OCI-LY1 (cell line): ENCODE results near the gene AMHR2.

Source experiments
- H2AFZ ChIP-seq: fragments of 200-600 bp; sonication (generic), shearing (Covaris generic); 2 replicates; pipeline ENCODE4 v1.6.0; 2014; ENCODE audit warnings: antibody characterized with exemption, mild to moderate bottlenecking, low read length
- H3F3A ChIP-seq: fragments of 200-600 bp; sonication (generic), shearing (Covaris generic); 2 replicates; pipeline ENCODE4 v1.6.0; 2014; ENCODE audit warnings: mild to moderate bottlenecking, antibody characterized with exemption, low read length, moderate library complexity; ENCODE audit not compliant: insufficient read depth
- H3K27ac ChIP-seq: fragments of 200-600 bp; sonication (generic); 2 replicates; pipeline ENCODE4 v1.5.1; 2014; ENCODE audit warnings: low read length, mixed run types, mild to moderate bottlenecking, low read depth; ENCODE audit not compliant: poor library complexity, severe bottlenecking
- H3K27me3 ChIP-seq: fragments of 200-600 bp; sonication (generic); 2 replicates; pipeline ENCODE4 v1.6.0; 2014; ENCODE audit warnings: antibody characterized with exemption, mild to moderate bottlenecking, low read length, moderate library complexity; ENCODE audit not compliant: insufficient read depth
- H3K36me3 ChIP-seq: fragments of 200-600 bp; sonication (generic); 2 replicates; pipeline ENCODE4 v1.6.1; 2014; ENCODE audit warnings: mild to moderate bottlenecking, antibody characterized with exemption, low read length, moderate library complexity, mixed read lengths; ENCODE audit not compliant: insufficient read depth
- H3K4me1 ChIP-seq: fragments of 200-600 bp; sonication (generic); 2 replicates; pipeline ENCODE4 v1.5.1; 2014; ENCODE audit warnings: mild to moderate bottlenecking, low read length, moderate library complexity; ENCODE audit not compliant: insufficient read depth, severe bottlenecking
- H3K4me2 ChIP-seq: fragments of 200-600 bp; sonication (generic), shearing (Covaris generic); 2 replicates; pipeline ENCODE4 v1.6.1; 2014; ENCODE audit warnings: low read length
- H3K4me3 ChIP-seq: fragments of 200-600 bp; sonication (generic); 2 replicates; pipeline ENCODE4 v1.5.1; 2014; ENCODE audit warnings: low read length, low read depth, mild to moderate bottlenecking, mixed read lengths; ENCODE audit not compliant: poor library complexity, severe bottlenecking
- H3K79me2 ChIP-seq: fragments of 200-600 bp; shearing (Covaris generic); 2 replicates; pipeline ENCODE4 v1.6.1; 2016; ENCODE audit warnings: mixed run types, low read length, mixed read lengths; ENCODE audit not compliant: insufficient read depth
- H3K9ac ChIP-seq: fragments of 200-600 bp; sonication (generic), shearing (Covaris generic); 2 replicates; pipeline ENCODE4 v1.6.1; 2014; ENCODE audit warnings: mild to moderate bottlenecking, low read length, mixed read lengths
- H3K9me2 ChIP-seq: fragments of 200-600 bp; sonication (generic), shearing (Covaris generic); 2 replicates; pipeline ENCODE4 v1.6.1; 2014; ENCODE audit warnings: low read depth, mild to moderate bottlenecking, low read length, mixed read lengths
- H3K9me3 ChIP-seq: fragments of 200-600 bp; shearing (Covaris generic); 2 replicates; pipeline ENCODE4 v1.6.1; 2014; ENCODE audit warnings: low read length, mixed read lengths
- H4K20me1 ChIP-seq: fragments of 200-600 bp; sonication (generic), shearing (Covaris generic); 2 replicates; pipeline ENCODE4 v1.6.0; 2016; ENCODE audit warnings: mild to moderate bottlenecking, low read length; ENCODE audit not compliant: insufficient read depth
- EZH2 ChIP-seq: fragments of 200-600 bp; sonication (generic), shearing (Covaris generic); IDR thresholded peaks from 2 replicates; pipeline ENCODE4 v1.8.0; 2017; ENCODE audit warnings: borderline replicate concordance, mixed run types, mild to moderate bottlenecking, antibody characterized with exemption, low read length, moderate library complexity, mixed read lengths
- TF ChIP-seq, protein P1 (sequence below): fragments of 200-600 bp; sonication (generic), shearing (Covaris generic); IDR thresholded peaks from 2 replicates; pipeline ENCODE4 v1.5.1; 2017; ENCODE audit warnings: mild to moderate bottlenecking, antibody characterized with exemption, low read length, moderate library complexity, mixed read lengths

The AMHR2 gene

GRCh38 chr12:53474077-53474476 lies 50.4 kb downstream of the AMHR2 start:
- H3K27me3 ChIP-seq = no peaks in the 10 kb centered on the region
- no peak overlapping the region for H2AFZ ChIP-seq
- peaks cover 98% of the 10 kb centered on the region for H3K36me3 ChIP-seq
- H3K79me2 ChIP-seq = 0 out of 2 replicates have a peak, but pooled peaks cover 2% of the 10 kb centered on the region
- no peaks in the 10 kb centered on the region for H3K9me3 ChIP-seq
- H3K9me2 ChIP-seq = no peaks in the 10 kb centered on the region
- no peak overlapping the region for H3K4me3 ChIP-seq
- no peaks in the 10 kb centered on the region for H3K4me1 ChIP-seq
- H4K20me1 ChIP-seq = no peaks in the 10 kb centered on the region
- no peak overlapping the region for H3K4me2 ChIP-seq
- H3F3A ChIP-seq = 0 out of 2 replicates have a peak, but pooled peaks cover 4% of the 10 kb centered on the region
- TF ChIP-seq, protein P1, sequence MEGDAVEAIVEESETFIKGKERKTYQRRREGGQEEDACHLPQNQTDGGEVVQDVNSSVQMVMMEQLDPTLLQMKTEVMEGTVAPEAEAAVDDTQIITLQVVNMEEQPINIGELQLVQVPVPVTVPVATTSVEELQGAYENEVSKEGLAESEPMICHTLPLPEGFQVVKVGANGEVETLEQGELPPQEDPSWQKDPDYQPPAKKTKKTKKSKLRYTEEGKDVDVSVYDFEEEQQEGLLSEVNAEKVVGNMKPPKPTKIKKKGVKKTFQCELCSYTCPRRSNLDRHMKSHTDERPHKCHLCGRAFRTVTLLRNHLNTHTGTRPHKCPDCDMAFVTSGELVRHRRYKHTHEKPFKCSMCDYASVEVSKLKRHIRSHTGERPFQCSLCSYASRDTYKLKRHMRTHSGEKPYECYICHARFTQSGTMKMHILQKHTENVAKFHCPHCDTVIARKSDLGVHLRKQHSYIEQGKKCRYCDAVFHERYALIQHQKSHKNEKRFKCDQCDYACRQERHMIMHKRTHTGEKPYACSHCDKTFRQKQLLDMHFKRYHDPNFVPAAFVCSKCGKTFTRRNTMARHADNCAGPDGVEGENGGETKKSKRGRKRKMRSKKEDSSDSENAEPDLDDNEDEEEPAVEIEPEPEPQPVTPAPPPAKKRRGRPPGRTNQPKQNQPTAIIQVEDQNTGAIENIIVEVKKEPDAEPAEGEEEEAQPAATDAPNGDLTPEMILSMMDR = no peak
- TF ChIP-seq EZH2 = no peak
- no peak overlapping the region for H3K9ac ChIP-seq
- H3K27ac ChIP-seq = no peak overlapping the region

- Histone ChIP-seq H3K9me2 (no peaks in the 10 kb centered on the region), H3K27ac (no peak overlapping the region), H3K9me3 (no peaks in the 10 kb centered on the region), H2AFZ (no peak overlapping the region), H3K4me1 (no peaks in the 10 kb centered on the region), H4K20me1 (no peaks in the 10 kb centered on the region), H3K9ac (no peak overlapping the region), H3K36me3 (peaks cover 98% of the 10 kb centered on the region), H3K4me2 (no peak overlapping the region), H3K27me3 (no peaks in the 10 kb centered on the region), H3K79me2 (0 out of 2 replicates have a peak, but pooled peaks cover 2% of the 10 kb centered on the region), H3K4me3 (no peak overlapping the region), H3F3A (0 out of 2 replicates have a peak, but pooled peaks cover 4% of the 10 kb centered on the region)
- TF ChIP-seq EZH2 = no peak
- TF ChIP-seq, protein P1 = no peak
Measured at GRCh38 chr12:53474819-53475218, 51.2 kb downstream of the AMHR2 start.

DNA sequence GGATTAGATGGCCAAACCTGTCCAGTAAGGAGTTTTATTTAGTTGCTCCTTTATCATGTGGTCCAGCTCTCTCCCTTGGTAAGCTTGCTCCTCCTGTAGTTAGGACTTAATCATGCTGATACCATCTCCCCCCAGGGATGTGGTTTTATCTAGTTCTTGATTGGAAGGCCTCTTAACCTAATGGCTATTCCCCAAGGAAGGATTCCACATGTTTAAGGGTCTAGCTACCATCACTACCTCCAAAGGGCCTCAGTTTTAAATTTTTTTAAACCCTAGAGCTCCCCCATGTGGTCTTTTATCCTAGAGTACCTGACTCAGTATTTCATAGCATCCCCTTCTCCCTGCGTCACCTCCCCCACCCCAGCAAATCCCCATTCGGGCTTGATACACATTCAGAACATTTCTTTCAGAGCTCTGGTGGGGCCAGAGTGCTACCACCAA lies 53.1 kb downstream of the AMHR2 start:
- Histone ChIP-seq H3K9me2 (no peaks in the 10 kb centered on the region), H3K4me1 (no peaks in the 10 kb centered on the region), H3F3A (0 out of 2 replicates have a peak, but pooled peaks cover 4% of the 10 kb centered on the region), H3K9ac (no peak overlapping the region), H3K27ac (no peak overlapping the region), H3K79me2 (0 out of 2 replicates have a peak, but pooled peaks cover 2% of the 10 kb centered on the region), H2AFZ (no peak overlapping the region), H3K4me3 (no peak overlapping the region), H3K9me3 (no peaks in the 10 kb centered on the region), H3K27me3 (no peaks in the 10 kb centered on the region), H4K20me1 (no peaks in the 10 kb centered on the region), H3K36me3 (peaks cover 99% of the 10 kb centered on the region), H3K4me2 (no peak overlapping the region)
- no peak for TF ChIP-seq EZH2
- TF ChIP-seq, protein P1 = peak; percentile 58
